ENCODE data around the gene EPG5.
"Not testable (repeated sequence)": the region's sequence is repeated elsewhere in the genome, so short reads cannot be mapped to it uniquely, and the experiment has no call there.

EPG5 gene

GRCh38 chr18:45833846-45834245, 133.3 kb downstream of the EPG5 start:
- no peaks in the 10 kb centered on the region for H3K36me3 ChIP-seq (ENCODE audit: insufficient read depth, low read length)
- H3K4me3 ChIP-seq (ENCODE audit: low read depth in 1 of 2, low read length in 2 of 2) = no peak overlapping the region
- peaks cover 12 to 34% of the 10 kb centered on the region in 2 donors for H3K27me3 ChIP-seq (ENCODE audit: control insufficient read depth in 1 of 2, insufficient read depth in 2 of 2, low read length in 2 of 2)
- no peak overlapping the region for H3K27ac ChIP-seq (ENCODE audit: low read depth, low read length)
- no peaks in the 10 kb centered on the region for H3K4me1 ChIP-seq (ENCODE audit: insufficient read depth, low read length)
- H3K9ac ChIP-seq (ENCODE audit: low read length) = no peak overlapping the region
- no peaks in the 10 kb centered on the region for H3K9me3 ChIP-seq (ENCODE audit: low read length)

GRCh38 chr18:45830917-45831316, 136.2 kb downstream of the EPG5 start:
- Histone ChIP-seq H3K36me3 (ENCODE audit: insufficient read depth, low read length) (no peaks in the 10 kb centered on the region), H3K9ac (ENCODE audit: low read length) (no peak overlapping the region), H3K27ac (ENCODE audit: low read depth, low read length) (no peak overlapping the region), H3K4me1 (ENCODE audit: insufficient read depth, low read length) (peaks cover 12% of the 10 kb centered on the region), H3K4me3 (ENCODE audit: low read depth in 1 of 2, low read length in 2 of 2) (no peak overlapping the region), H3K27me3 (ENCODE audit: control insufficient read depth in 1 of 2, insufficient read depth in 2 of 2, low read length in 2 of 2) (peaks cover 0 to 5% of the 10 kb centered on the region in 2 donors), H3K9me3 (ENCODE audit: low read length) (no peaks in the 10 kb centered on the region)

DNA sequence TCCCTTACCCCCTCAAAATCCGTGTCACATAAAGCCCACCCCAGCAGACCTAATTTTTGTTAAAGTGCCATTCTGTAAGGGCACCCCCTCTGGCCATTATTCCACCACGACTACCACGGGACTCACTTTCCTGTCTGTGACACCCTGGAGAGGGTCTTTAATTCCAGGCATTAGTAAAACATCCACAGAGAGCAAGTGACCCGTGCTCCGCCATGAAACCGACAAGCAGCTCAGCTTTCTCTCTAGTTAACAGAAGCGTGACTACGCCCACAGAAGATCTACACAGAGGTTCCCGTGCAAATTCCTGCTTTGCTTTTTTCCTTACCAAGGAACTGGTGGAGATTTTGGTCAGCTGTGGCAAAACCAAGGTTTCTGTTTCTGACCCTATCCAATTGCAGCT, 137.3 kb downstream of the EPG5 start:
- Histone ChIP-seq H3K9me3 (ENCODE audit: low read length) (no peaks in the 10 kb centered on the region), H3K4me1 (ENCODE audit: insufficient read depth, low read length) (peaks cover 12% of the 10 kb centered on the region), H3K27me3 (ENCODE audit: control insufficient read depth in 1 of 2, insufficient read depth in 2 of 2, low read length in 2 of 2) (no peaks in the 10 kb centered on the region), H3K9ac (ENCODE audit: low read length) (no peak overlapping the region), H3K36me3 (ENCODE audit: insufficient read depth, low read length) (no peaks in the 10 kb centered on the region), H3K4me3 (ENCODE audit: low read depth in 1 of 2, low read length in 2 of 2) (no peak overlapping the region), H3K27ac (ENCODE audit: low read depth, low read length) (no peak overlapping the region)

DNA sequence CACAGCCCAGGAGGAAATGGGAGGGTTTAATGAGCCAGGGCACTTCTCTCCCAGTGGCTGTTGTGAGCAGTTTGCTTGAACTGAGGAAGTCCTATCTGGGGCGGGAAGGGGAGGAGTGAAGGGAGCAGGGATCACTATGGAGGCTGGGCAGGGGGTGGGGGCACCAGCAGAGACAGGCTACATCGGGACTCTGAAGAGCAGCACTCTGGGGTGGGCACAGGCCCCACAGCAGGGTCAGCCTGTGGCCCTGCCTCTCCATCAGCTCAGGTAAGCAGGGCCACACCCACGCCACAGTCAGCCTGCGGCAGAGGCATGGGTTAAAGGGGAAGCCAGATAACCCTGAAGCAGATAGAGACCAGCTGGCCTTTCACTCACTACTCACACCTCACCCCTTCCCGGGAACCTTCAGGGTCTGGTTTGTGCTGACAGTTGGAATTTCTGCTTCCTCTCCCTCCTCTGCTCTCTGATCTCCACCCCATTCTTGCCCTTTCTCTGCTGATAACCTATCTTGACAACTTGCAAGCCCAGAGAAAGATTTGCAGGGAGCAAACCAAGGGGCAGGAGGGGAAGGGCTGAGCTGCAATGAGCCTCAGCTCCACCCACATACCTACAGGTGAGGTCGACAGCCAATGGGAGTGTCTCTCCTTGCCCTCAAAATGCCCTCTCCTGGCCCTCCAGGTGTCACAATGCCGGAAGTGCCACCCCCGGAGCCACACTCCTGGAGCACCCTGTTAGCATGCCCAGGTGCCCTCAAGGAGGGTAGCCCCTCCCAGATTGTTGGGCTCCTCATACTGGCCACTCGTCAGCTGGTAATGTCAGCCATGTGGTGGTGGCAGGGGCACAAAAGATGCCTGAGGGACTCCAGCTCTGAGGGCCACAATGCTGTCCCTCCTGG, 138.0 kb downstream of the EPG5 start:
- no peaks in the 10 kb centered on the region for H3K36me3 ChIP-seq (ENCODE audit: insufficient read depth, low read length)
- no peak overlapping the region for H3K4me3 ChIP-seq (ENCODE audit: low read depth in 1 of 2, low read length in 2 of 2)
- H3K27ac ChIP-seq (ENCODE audit: low read depth, low read length) = no peak overlapping the region

GRCh38 chr18:45826716-45827115, 140.4 kb downstream of the EPG5 start:
- peaks cover 12% of the 10 kb centered on the region for H3K4me1 ChIP-seq (ENCODE audit: insufficient read depth, low read length)
- not testable (repeated sequence) for H3K27me3 ChIP-seq (ENCODE audit: control insufficient read depth in 1 of 2, insufficient read depth in 2 of 2, low read length in 2 of 2); H3K27ac ChIP-seq (ENCODE audit: low read depth, low read length); H3K9ac ChIP-seq (ENCODE audit: low read length); H3K4me3 ChIP-seq (ENCODE audit: low read depth in 1 of 2, low read length in 2 of 2); H3K36me3 ChIP-seq (ENCODE audit: insufficient read depth, low read length); H3K9me3 ChIP-seq (ENCODE audit: low read length)

More for the DNA sequence above, 138.0 kb downstream of the EPG5 start:
- H3K4me1 ChIP-seq (ENCODE audit: insufficient read depth, low read length) = peaks cover 12% of the 10 kb centered on the region
- no peaks in the 10 kb centered on the region for H3K27me3 ChIP-seq (ENCODE audit: control insufficient read depth in 1 of 2, insufficient read depth in 2 of 2, low read length in 2 of 2)
- no peaks in the 10 kb centered on the region for H3K9me3 ChIP-seq (ENCODE audit: low read length)
- no peak overlapping the region for H3K9ac ChIP-seq (ENCODE audit: low read length)

DNA sequence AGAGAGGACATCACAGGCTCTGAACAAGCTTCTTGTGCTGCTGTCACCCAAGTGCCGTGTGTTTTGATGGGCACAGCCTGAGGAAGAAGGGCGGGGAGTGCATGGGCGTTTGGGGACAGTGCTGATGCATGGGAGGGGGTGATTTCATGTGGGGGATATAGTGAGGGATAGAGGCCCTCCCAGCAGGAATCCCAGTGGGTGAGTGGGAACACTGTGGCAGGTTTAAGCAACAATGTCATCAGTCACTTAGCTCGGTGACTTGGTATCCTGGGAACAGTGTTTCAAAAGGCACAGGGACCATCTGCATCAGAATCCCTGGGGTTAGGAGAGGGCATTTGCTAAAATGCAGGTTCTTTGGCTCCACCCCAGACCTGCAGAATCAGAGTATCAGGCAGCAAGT, 141.0 kb downstream of the EPG5 start:
- H3K4me3 ChIP-seq (ENCODE audit: low read depth in 1 of 2, low read length in 2 of 2) = no peak overlapping the region
- no peak overlapping the region for H3K27ac ChIP-seq (ENCODE audit: low read depth, low read length)
- H3K9ac ChIP-seq (ENCODE audit: low read length) = no peak overlapping the region
- H3K36me3 ChIP-seq (ENCODE audit: insufficient read depth, low read length) = no peaks in the 10 kb centered on the region
- no peaks in the 10 kb centered on the region for H3K27me3 ChIP-seq (ENCODE audit: control insufficient read depth in 1 of 2, insufficient read depth in 2 of 2, low read length in 2 of 2)
- H3K9me3 ChIP-seq (ENCODE audit: low read length) = no peaks in the 10 kb centered on the region
- H3K4me1 ChIP-seq (ENCODE audit: insufficient read depth, low read length) = peaks cover 12% of the 10 kb centered on the region

- Histone ChIP-seq H3K27ac (ENCODE audit: low read depth, low read length) (no peak within 1 kb of the TSS), H3K27me3 (ENCODE audit: control insufficient read depth in 1 of 2, insufficient read depth in 2 of 2, low read length in 2 of 2) (no peaks in the 10 kb centered on the region), H3K9me3 (ENCODE audit: low read length) (no peaks in the 10 kb centered on the region), H3K36me3 (ENCODE audit: insufficient read depth, low read length) (no peaks in the 10 kb centered on the region), H3K9ac (ENCODE audit: low read length) (no peak within 1 kb of the TSS), H3K4me1 (ENCODE audit: insufficient read depth, low read length) (peaks cover 12% of the 10 kb centered on the region), H3K4me3 (ENCODE audit: low read depth in 1 of 2, low read length in 2 of 2) (no peak within 1 kb of the TSS)
These were observed 141.7 kb downstream of the EPG5 start, which contains the start of gene SIGLEC15 for GRCh38 chr18:45825258-45826044. TSS of gene SIGLEC15 (plus strand) at chr18:45825675. CDS start at chr18:45825729, 54 bp downstream.

GRCh38 chr18:45821711-45822110, 145.4 kb downstream of the EPG5 start:
- H3K4me1 ChIP-seq (ENCODE audit: insufficient read depth, low read length) = no peaks in the 10 kb centered on the region
- no peak overlapping the region for H3K27ac ChIP-seq (ENCODE audit: low read depth, low read length)

GRCh38 chr18:45821026-45821425, 146.1 kb downstream of the EPG5 start:
- Histone ChIP-seq H3K9me3 (ENCODE audit: low read length) (no peaks in the 10 kb centered on the region), H3K27ac (ENCODE audit: low read depth, low read length) (no peak overlapping the region), H3K4me1 (ENCODE audit: insufficient read depth, low read length) (no peaks in the 10 kb centered on the region), H3K4me3 (ENCODE audit: low read depth in 1 of 2, low read length in 2 of 2) (no peak overlapping the region), H3K36me3 (ENCODE audit: insufficient read depth, low read length) (no peaks in the 10 kb centered on the region), H3K27me3 (ENCODE audit: control insufficient read depth in 1 of 2, insufficient read depth in 2 of 2, low read length in 2 of 2) (no peaks in the 10 kb centered on the region), H3K9ac (ENCODE audit: low read length) (no peak overlapping the region)

More at GRCh38 chr18:45821711-45822110, 145.4 kb downstream of the EPG5 start:
- Histone ChIP-seq H3K36me3 (ENCODE audit: insufficient read depth, low read length) (no peaks in the 10 kb centered on the region), H3K9ac (ENCODE audit: low read length) (no peak overlapping the region), H3K27me3 (ENCODE audit: control insufficient read depth in 1 of 2, insufficient read depth in 2 of 2, low read length in 2 of 2) (no peaks in the 10 kb centered on the region), H3K4me3 (ENCODE audit: low read depth in 1 of 2, low read length in 2 of 2) (no peak overlapping the region), H3K9me3 (ENCODE audit: low read length) (no peaks in the 10 kb centered on the region)

DNA sequence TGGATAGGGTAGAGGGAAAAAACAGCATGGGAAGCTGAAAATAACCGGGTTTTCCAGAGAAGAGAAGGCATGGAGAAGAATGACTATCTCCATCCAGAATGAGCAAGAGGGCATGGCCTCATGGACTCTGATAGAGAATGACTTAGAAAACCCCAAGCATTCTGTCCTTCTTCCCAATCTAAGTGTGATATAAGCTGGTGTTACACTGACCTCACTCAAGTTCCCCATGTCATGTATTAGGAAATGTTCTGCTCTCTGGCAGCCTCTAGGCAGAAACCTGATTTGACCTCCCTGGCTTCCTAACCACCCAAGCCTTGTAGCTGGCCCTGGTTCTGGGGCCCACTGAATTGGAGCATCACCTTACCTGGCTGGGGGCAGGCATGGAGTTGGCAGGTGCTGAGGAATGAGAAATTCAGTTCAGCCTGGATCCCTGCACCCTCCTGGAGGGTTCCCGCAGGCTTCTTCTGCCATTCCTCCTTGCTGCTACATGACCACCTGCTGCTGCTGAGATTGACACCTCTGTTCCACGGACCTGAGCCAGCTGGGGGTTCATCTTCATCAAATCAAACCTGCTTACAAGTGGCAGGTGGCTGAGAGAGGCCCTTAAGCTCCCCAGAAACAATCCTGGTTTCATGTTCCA, 146.9 kb downstream of the EPG5 start:
- Histone ChIP-seq H3K9me3 (ENCODE audit: low read length) (no peaks in the 10 kb centered on the region), H3K27ac (ENCODE audit: low read depth, low read length) (no peak overlapping the region)

DNA sequence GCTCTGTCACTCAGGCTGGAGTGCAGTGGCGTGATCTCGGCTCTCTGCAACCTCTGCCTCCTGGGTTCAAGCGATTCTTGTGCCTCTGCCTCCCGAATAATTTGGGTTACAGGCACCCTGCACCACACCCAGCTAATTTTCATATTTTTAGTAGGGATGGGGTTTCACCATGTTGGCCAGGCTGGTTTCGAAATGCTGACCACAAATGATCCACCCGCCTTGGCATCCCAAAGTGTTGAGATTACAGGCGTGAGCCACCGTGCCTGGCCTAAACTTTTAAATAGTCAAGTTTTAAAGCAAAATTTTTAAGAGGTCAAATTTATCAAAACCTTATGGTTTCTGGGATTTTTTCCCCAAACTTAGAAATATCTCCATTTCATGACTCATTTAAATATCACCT, 148.4 kb downstream of the EPG5 start:
- H3K4me1 ChIP-seq (ENCODE audit: insufficient read depth, low read length); H3K27ac ChIP-seq (ENCODE audit: low read depth, low read length); H3K9ac ChIP-seq (ENCODE audit: low read length); H3K4me3 ChIP-seq (ENCODE audit: low read depth in 1 of 2, low read length in 2 of 2); H3K9me3 ChIP-seq (ENCODE audit: low read length); H3K27me3 ChIP-seq (ENCODE audit: control insufficient read depth in 1 of 2, insufficient read depth in 2 of 2, low read length in 2 of 2); H3K36me3 ChIP-seq (ENCODE audit: insufficient read depth, low read length): not testable (repeated sequence)

More for the DNA sequence above, 146.9 kb downstream of the EPG5 start:
- no peaks in the 10 kb centered on the region for H3K4me1 ChIP-seq (ENCODE audit: insufficient read depth, low read length)
- no peaks in the 10 kb centered on the region for H3K36me3 ChIP-seq (ENCODE audit: insufficient read depth, low read length)
- H3K27me3 ChIP-seq (ENCODE audit: control insufficient read depth in 1 of 2, insufficient read depth in 2 of 2, low read length in 2 of 2) = no peaks in the 10 kb centered on the region
- H3K9ac ChIP-seq (ENCODE audit: low read length) = no peak overlapping the region
- no peak overlapping the region for H3K4me3 ChIP-seq (ENCODE audit: low read depth in 1 of 2, low read length in 2 of 2)

Measured in muscle layer of colon (tissue), 2 donors.